Measurements from ENCODE around the gene ATRN. TPM values are rescaled to one million over a fixed set of nuclear protein-coding genes. Genes with fewer than 3 reads are reported as not detected.

Gene ATRN
- total RNA-seq, 1 experiment from 2014 or later: 28.3 TPM

GRCh38 chr20:3541887-3542721 is 71.3 kb downstream of the ATRN start:
- TF ChIP-seq, protein P1, sequence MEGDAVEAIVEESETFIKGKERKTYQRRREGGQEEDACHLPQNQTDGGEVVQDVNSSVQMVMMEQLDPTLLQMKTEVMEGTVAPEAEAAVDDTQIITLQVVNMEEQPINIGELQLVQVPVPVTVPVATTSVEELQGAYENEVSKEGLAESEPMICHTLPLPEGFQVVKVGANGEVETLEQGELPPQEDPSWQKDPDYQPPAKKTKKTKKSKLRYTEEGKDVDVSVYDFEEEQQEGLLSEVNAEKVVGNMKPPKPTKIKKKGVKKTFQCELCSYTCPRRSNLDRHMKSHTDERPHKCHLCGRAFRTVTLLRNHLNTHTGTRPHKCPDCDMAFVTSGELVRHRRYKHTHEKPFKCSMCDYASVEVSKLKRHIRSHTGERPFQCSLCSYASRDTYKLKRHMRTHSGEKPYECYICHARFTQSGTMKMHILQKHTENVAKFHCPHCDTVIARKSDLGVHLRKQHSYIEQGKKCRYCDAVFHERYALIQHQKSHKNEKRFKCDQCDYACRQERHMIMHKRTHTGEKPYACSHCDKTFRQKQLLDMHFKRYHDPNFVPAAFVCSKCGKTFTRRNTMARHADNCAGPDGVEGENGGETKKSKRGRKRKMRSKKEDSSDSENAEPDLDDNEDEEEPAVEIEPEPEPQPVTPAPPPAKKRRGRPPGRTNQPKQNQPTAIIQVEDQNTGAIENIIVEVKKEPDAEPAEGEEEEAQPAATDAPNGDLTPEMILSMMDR (IDR thresholded peaks at IDR 0.05; ENCODE audit: unreplicated experiment): no peak
- CTCF ChIA-PET: no interaction called here
- Mint-ChIP-seq H3K4me1 (ENCODE audit: low read depth, unreplicated experiment) (no peaks in the 10 kb centered on the region), H3K27me3 (ENCODE audit: unreplicated experiment) (no peaks in the 10 kb centered on the region), H3K4me3 (ENCODE audit: low read depth, unreplicated experiment) (no peak overlapping the region), H3K9me3 (ENCODE audit: low read depth, unreplicated experiment) (no peaks in the 10 kb centered on the region), H3K36me3 (ENCODE audit: insufficient read depth, unreplicated experiment) (no peaks in the 10 kb centered on the region), H3K27ac (ENCODE audit: unreplicated experiment) (no peak overlapping the region)
- intact Hi-C loops (cut with micrococcal nuclease; ENCODE audit: unreplicated experiment): loop anchor here (10.0 kb wide), 2 partner anchors 57 to 187 kb away; no protein-coding TSS in a partner anchor
- no TSS peak for BruUV-seq (replicated peaks)
- DNase-seq: no peak

GRCh38 chr20:3543901-3544507 is 73.2 kb downstream of the ATRN start:
- CTCF ChIA-PET: interaction anchor here (0.6 kb wide), 1 partner anchor 298 kb away, joined by 3 read pairs; no protein-coding TSS in a partner anchor
- intact Hi-C loops (cut with micrococcal nuclease; ENCODE audit: unreplicated experiment): loop anchor here (10.0 kb wide), 2 partner anchors 59 to 189 kb away; no protein-coding TSS in a partner anchor
- Mint-ChIP-seq H3K4me3 (ENCODE audit: low read depth, unreplicated experiment) (no peak overlapping the region), H3K27me3 (ENCODE audit: unreplicated experiment) (no peaks in the 10 kb centered on the region), H3K27ac (ENCODE audit: unreplicated experiment) (no peak overlapping the region), H3K9me3 (ENCODE audit: low read depth, unreplicated experiment) (no peaks in the 10 kb centered on the region), H3K36me3 (ENCODE audit: insufficient read depth, unreplicated experiment) (no peaks in the 10 kb centered on the region), H3K4me1 (ENCODE audit: low read depth, unreplicated experiment) (no peaks in the 10 kb centered on the region)
- DNase-seq: no peak
- BruUV-seq (replicated peaks): no TSS peak
- TF ChIP-seq, protein P1 (IDR thresholded peaks at IDR 0.05; ENCODE audit: unreplicated experiment): no peak

DNA sequence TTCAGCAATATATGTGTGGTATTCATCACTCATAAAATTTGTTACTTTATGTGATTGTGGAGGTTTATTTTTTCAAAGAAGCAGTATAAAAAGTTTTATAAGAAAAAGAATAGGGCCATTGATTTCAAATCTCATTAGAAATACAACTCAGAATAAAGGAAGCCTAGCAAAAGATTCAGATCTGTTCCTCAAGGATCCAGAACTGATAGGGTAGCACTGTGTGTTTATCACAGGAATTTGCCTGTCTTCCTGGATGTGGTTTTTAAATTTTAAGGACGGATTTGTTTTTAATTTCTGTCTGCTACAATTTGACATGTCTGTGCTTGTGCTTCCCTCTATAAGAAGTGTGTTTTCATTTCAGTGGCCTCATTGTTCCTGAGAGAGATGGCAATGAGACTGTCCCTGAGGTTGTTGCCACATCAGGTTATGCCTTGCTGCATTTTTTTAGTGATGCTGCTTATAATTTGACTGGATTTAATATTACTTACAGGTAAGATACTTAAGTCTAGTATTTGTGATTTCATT is 74.6 kb downstream of the ATRN start:
- H3K27ac Mint-ChIP-seq (ENCODE audit: unreplicated experiment): no peak overlapping the region
- intact Hi-C loops (cut with micrococcal nuclease; ENCODE audit: unreplicated experiment): loop anchor here (10.0 kb wide), 2 partner anchors 61 to 191 kb away; no protein-coding TSS in a partner anchor
- no peak overlapping the region for H3K4me3 Mint-ChIP-seq (ENCODE audit: low read depth, unreplicated experiment)
- DNase-seq: no peak
- no TSS peak for BruUV-seq (replicated peaks)
- H3K36me3 Mint-ChIP-seq (ENCODE audit: insufficient read depth, unreplicated experiment): no peaks in the 10 kb centered on the region
- CTCF ChIA-PET: no interaction called here
- no peaks in the 10 kb centered on the region for H3K27me3 Mint-ChIP-seq (ENCODE audit: unreplicated experiment)
- TF ChIP-seq, protein P1 (IDR thresholded peaks at IDR 0.05; ENCODE audit: unreplicated experiment): no peak
- no peaks in the 10 kb centered on the region for H3K4me1 Mint-ChIP-seq (ENCODE audit: low read depth, unreplicated experiment)
- H3K9me3 Mint-ChIP-seq (ENCODE audit: low read depth, unreplicated experiment): no peaks in the 10 kb centered on the region

DNA sequence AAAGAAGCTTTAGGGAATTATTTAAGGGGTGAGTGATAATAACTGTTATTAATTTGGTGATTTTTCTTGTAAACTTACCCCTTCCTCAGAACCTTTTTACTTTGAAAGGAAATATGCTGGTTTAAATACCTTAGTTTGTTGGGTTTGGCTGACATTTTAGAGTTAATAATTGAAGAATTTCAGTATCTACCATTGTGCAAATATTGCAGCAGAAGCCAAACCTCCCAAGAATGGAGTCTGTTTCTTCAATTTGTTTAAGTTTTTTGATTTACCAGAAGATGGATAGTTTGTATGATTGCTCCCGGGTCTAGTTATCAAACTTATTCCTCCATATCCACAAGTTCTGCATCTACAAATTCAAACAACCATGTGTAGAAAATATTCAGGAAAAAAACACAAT is 77.1 kb downstream of the ATRN start:
- no TSS peak for BruUV-seq (replicated peaks)
- no peak for DNase-seq
- intact Hi-C loops (cut with micrococcal nuclease; ENCODE audit: unreplicated experiment): loop anchor here (10.0 kb wide), 2 partner anchors 63 to 193 kb away; no protein-coding TSS in a partner anchor
- Mint-ChIP-seq H3K4me3 (ENCODE audit: low read depth, unreplicated experiment) (no peak overlapping the region), H3K36me3 (ENCODE audit: insufficient read depth, unreplicated experiment) (no peaks in the 10 kb centered on the region), H3K9me3 (ENCODE audit: low read depth, unreplicated experiment) (no peaks in the 10 kb centered on the region), H3K27ac (ENCODE audit: unreplicated experiment) (no peak overlapping the region), H3K4me1 (ENCODE audit: low read depth, unreplicated experiment) (no peaks in the 10 kb centered on the region), H3K27me3 (ENCODE audit: unreplicated experiment) (no peaks in the 10 kb centered on the region)
- TF ChIP-seq, protein P1 (IDR thresholded peaks at IDR 0.05; ENCODE audit: unreplicated experiment): no peak
- CTCF ChIA-PET: no interaction called here

Data from Calu3 (cell line).